Suprapubic skin (tissue), 4 donors: ENCODE data around the gene ZNF775. TPM values are rescaled to one million over a fixed set of nuclear protein-coding genes. Genes with fewer than 3 reads are reported as not detected.
A peak's percentile ranks its signal among the peaks of the same experiment; 100 is the strongest.

ENCODE experiments used
- DNase-seq, 2 donors: peaks; one replicate each; pipeline ENCODE4 v3.0.0-alpha.2; 2019; ENCODE audit warnings: low spot score in 2 of 2
- H3K27ac ChIP-seq: fragments of 200-600 bp; sonication (generic); one replicate; pipeline ENCODE4 v1.5.1; 2019
- H3K27me3 ChIP-seq: fragments of 200-600 bp; sonication (generic); one replicate; pipeline ENCODE4 v1.5.1; 2019
- H3K36me3 ChIP-seq: fragments of 200-600 bp; sonication (generic); one replicate; pipeline ENCODE4 v1.5.1; 2019
- H3K4me1 ChIP-seq: fragments of 200-600 bp; sonication (generic); one replicate; pipeline ENCODE4 v1.5.1; 2019
- H3K4me3 ChIP-seq: fragments of 200-600 bp; sonication (generic); one replicate; pipeline ENCODE4 v1.5.1; 2019; ENCODE audit warnings: mild to moderate bottlenecking
- H3K9me3 ChIP-seq: fragments of 200-600 bp; sonication (generic); one replicate; pipeline ENCODE4 v1.5.1; 2019
- EP300 ChIP-seq: sonication (generic); formaldehyde crosslinking; IDR thresholded peaks from one replicate; pipeline ENCODE4 v1.6.1; 2017; ENCODE audit warnings: antibody characterized with exemption
- POLR2A ChIP-seq, 2 donors: fragments of 450-650 bp; IDR thresholded peaks; one replicate each; pipeline ENCODE4 v1.6.1; 2017; ENCODE audit warnings: antibody characterized with exemption in 2 of 2, mild to moderate bottlenecking in 2 of 2, moderate library complexity in 2 of 2
- POLR2AphosphoS5 ChIP-seq, 3 donors: sonication (generic); formaldehyde crosslinking; IDR thresholded peaks; one replicate each; pipeline ENCODE4 v1.6.1; 2017; ENCODE audit warnings: antibody characterized with exemption in 3 of 3
- WGBS: methylation state at CpG from one replicate; pipeline ENCODE4 v1.1.5; 2018; 5-methylcytosine and 5-hydroxymethylcytosine counted together
- total RNA-seq, 4 donors: library from RNA; depleted of rRNA; stranded (reverse); fragments of >200 nt; gene quantifications; one replicate each; pipeline ENCODE4 v1.1.0, GENCODE V29; 2016
- TF ChIP-seq, protein P1 (sequence below), 2 donors: fragments of 200-600 bp in 1 of 2; fragments of 450-650 bp in 1 of 2; sonication (generic) in 1 of 2; IDR thresholded peaks; one replicate each; pipeline ENCODE4 v1.5.1; 2016 to 2019; ENCODE audit warnings: antibody characterized with exemption in 2 of 2, mild to moderate bottlenecking in 1 of 2, moderate library complexity in 1 of 2

Gene ZNF775
- total RNA-seq, 4 donors from 2014 or later: 1.6 to 3.9 (median 2.6) TPM

DNA sequence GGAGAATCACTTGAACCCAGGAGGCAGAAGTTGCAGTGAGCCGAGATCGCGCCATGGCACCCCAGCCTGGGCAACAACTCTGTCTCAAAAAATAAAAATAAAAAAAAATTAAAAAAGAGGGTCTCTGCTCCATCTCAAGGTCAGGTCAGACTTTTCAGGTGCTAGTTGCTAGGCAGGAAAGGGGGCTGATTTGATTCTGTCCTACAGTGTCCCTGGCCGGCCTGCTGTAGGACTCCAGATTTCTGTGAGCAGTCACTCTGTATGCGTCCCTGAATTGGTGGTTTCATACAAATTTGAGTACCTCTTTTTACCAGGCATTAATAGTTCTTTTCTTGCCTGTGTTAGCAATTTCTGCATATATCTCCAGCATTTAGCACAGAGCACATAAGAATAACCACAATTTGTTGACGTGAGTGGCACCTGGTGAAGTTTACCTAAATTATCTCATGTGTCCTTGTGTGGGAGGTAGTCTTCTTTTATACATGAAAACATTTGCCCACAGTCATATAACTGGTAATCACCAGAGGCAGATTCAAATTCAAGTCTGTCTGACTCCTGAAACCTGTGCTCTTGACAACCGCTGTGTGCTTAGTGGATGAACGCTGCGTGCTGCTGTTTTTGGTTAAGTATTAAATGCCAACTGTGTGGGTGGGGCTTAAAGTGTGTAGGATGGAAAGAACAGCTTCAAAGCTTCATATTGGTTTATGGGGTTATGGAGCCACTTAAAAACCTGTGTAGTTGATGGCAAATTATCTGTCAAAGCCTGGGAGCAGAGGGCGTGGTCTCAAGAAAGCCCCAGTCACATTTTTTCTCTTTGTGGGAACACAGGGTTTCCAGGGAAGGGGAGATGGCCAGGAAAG is 3.2 kb upstream of the ZNF775 start:
- Histone ChIP-seq H3K36me3 (peaks cover 32% of the 10 kb centered on the region), H3K27me3 (no peaks in the 10 kb centered on the region), H3K4me1 (peaks cover 67% of the 10 kb centered on the region), H3K4me3 (no peak overlapping the region), H3K27ac (no peak overlapping the region), H3K9me3 (no peaks in the 10 kb centered on the region)
- TF ChIP-seq POLR2AphosphoS5 (IDR thresholded peaks at IDR 0.05): no peak
- TF ChIP-seq EP300: no peak
- TF ChIP-seq POLR2A (IDR thresholded peaks at IDR 0.05): no peak
- TF ChIP-seq, protein P1, sequence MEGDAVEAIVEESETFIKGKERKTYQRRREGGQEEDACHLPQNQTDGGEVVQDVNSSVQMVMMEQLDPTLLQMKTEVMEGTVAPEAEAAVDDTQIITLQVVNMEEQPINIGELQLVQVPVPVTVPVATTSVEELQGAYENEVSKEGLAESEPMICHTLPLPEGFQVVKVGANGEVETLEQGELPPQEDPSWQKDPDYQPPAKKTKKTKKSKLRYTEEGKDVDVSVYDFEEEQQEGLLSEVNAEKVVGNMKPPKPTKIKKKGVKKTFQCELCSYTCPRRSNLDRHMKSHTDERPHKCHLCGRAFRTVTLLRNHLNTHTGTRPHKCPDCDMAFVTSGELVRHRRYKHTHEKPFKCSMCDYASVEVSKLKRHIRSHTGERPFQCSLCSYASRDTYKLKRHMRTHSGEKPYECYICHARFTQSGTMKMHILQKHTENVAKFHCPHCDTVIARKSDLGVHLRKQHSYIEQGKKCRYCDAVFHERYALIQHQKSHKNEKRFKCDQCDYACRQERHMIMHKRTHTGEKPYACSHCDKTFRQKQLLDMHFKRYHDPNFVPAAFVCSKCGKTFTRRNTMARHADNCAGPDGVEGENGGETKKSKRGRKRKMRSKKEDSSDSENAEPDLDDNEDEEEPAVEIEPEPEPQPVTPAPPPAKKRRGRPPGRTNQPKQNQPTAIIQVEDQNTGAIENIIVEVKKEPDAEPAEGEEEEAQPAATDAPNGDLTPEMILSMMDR (IDR thresholded peaks at IDR 0.05): no peak
- WGBS: 79% methylated on average over 10 of the region's 10 CpGs
- DNase-seq: no peak

DNA sequence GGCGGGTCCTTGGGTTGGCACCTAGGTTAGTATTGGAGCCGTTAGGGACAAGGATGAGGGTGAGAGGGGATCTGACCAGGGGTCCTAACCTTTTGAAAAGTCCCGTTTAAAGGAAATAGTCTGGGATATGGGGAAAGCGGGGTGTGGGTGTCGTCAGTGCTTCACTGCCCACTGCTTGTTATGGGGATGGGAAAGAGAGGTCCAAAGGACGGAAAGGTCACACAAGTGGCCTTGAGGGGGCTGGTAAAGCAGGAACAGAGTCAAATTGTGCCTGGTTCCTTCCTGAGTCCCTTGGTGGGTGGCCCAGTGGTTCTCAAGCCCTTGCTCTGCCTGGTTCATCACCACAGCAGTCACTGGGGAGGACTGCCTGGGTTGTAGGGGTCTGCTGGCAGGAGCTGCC is 2.6 kb upstream of the ZNF775 start:
- 60% methylated on average over 6 of the region's 6 CpGs for WGBS
- no peak overlapping the region for H3K4me3 ChIP-seq

DNA sequence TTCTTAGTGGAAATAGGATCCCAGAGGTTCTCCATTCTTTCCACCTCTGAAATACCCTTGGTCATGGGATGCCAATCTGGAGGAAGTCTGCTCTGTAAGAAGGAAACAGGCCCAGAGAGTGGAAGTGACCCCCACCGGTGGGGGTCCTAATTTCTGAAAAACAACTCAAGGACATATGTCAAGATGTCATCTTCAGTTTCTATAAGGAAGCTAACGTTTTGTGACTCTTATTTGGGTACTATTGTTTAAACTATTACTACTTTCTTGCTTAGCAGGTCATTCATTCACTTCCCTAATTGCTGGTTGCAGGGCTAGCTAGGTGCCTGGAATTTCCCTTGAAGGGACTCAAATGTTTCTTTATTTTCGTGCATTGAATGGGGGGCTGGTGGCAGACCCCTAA is 1.9 kb upstream of the ZNF775 start:
- no peaks in the 10 kb centered on the region for H3K27me3 ChIP-seq
- no peak for DNase-seq
- H3K27ac ChIP-seq: no peak overlapping the region
- TF ChIP-seq, protein P1 (IDR thresholded peaks at IDR 0.05): no peak
- TF ChIP-seq EP300 (no peak), POLR2A (IDR thresholded peaks at IDR 0.05) (no peak), POLR2AphosphoS5 (IDR thresholded peaks at IDR 0.05) (no peak)
- H3K36me3 ChIP-seq: peaks cover 19% of the 10 kb centered on the region
- peaks cover 69% of the 10 kb centered on the region for H3K4me1 ChIP-seq
- WGBS: 44% methylated on average over 3 of the region's 3 CpGs
- H3K4me3 ChIP-seq: no peak overlapping the region
- no peaks in the 10 kb centered on the region for H3K9me3 ChIP-seq

More for the DNA sequence above, 2.6 kb upstream of the ZNF775 start:
- no peak overlapping the region for H3K27ac ChIP-seq
- H3K36me3 ChIP-seq: peaks cover 25% of the 10 kb centered on the region
- peaks cover 66% of the 10 kb centered on the region for H3K4me1 ChIP-seq
- no peak for TF ChIP-seq POLR2A (IDR thresholded peaks at IDR 0.05)
- H3K9me3 ChIP-seq: no peaks in the 10 kb centered on the region
- no peaks in the 10 kb centered on the region for H3K27me3 ChIP-seq
- no peak for DNase-seq

DNA sequence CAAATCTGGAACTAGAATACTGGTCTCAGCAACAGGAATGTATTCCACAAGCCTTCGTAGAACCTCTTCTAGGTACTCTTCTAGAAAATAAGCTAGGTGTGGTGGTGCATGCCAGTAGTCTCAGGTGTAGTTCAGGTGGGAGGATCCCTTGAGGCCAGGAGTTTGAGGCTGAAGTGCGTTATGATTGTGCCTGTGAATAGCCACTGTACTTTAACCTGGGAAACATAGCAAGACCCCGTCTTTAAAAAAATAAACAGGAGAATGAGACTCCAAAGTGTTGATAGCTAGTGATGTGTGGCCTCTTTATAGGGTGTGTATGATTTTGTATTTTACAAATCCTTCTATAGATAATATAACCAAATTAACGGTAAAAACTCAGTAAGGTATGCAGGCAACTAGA is 1.5 kb upstream of the ZNF775 start:
- H3K4me1 ChIP-seq: peaks cover 66% of the 10 kb centered on the region
- peak overlapping the region; percentile 85 for H3K27ac ChIP-seq
- WGBS: 62% methylated on average over 4 of the region's 4 CpGs
- H3K4me3 ChIP-seq: no peak overlapping the region
- DNase-seq: no peak
- H3K27me3 ChIP-seq: no peaks in the 10 kb centered on the region
- H3K9me3 ChIP-seq: no peaks in the 10 kb centered on the region
- TF ChIP-seq, protein P1 (IDR thresholded peaks at IDR 0.05): no peak
- no peak for TF ChIP-seq POLR2A (IDR thresholded peaks at IDR 0.05)
- peaks cover 15% of the 10 kb centered on the region for H3K36me3 ChIP-seq

DNA sequence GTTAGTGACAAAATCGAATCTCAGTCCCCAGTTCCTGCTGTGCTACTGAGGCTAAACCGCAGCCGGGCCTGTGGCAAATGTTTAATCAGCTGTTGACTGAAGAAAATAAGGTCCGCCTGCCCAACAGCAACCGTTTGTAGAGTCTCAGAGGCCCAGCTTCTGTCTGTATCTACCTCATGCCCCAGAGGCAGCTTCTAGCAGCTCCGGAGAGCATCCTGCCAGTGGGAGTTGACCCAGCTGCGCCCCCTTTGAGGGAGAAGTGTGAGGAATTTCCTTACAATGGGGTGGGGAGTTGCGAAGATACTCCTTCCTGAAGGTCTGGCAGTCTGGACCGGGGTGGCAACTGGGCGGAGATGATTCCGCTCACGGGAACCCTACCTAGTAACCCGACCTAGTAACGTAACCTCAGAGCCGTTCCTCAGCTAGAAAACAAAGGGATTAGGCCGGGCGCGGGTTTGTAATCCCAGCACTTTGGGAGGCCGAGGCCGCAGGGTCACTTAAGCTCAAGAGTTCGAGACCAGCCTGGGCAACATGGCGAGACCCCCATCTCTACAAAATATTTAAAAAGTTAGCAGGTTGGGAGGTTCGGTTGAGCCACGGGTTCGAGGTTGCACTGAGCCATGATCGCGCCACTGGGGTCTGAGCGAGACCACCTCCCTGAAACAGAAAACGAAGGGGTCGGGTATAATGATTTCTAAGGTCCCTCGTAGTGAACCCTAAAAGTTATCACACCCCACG is 846 bp upstream of the ZNF775 start:
- WGBS: 6% methylated on average over 23 of the region's 32 CpGs
- DNase-seq: no peak
- Histone ChIP-seq H3K27ac (peak overlapping the region; percentile 85), H3K9me3 (no peaks in the 10 kb centered on the region), H3K4me3 (peak overlapping the region; percentile 87), H3K4me1 (peaks cover 59% of the 10 kb centered on the region), H3K27me3 (no peaks in the 10 kb centered on the region), H3K36me3 (peaks cover 9% of the 10 kb centered on the region)
- TF ChIP-seq POLR2A (IDR thresholded peaks at IDR 0.05) (no peak), POLR2AphosphoS5 (IDR thresholded peaks at IDR 0.05) (no peak), EP300 (no peak)
- TF ChIP-seq, protein P1 (IDR thresholded peaks at IDR 0.05): no peak
